ENCODE results near the gene KDM4B.

KDM4B gene

DNA sequence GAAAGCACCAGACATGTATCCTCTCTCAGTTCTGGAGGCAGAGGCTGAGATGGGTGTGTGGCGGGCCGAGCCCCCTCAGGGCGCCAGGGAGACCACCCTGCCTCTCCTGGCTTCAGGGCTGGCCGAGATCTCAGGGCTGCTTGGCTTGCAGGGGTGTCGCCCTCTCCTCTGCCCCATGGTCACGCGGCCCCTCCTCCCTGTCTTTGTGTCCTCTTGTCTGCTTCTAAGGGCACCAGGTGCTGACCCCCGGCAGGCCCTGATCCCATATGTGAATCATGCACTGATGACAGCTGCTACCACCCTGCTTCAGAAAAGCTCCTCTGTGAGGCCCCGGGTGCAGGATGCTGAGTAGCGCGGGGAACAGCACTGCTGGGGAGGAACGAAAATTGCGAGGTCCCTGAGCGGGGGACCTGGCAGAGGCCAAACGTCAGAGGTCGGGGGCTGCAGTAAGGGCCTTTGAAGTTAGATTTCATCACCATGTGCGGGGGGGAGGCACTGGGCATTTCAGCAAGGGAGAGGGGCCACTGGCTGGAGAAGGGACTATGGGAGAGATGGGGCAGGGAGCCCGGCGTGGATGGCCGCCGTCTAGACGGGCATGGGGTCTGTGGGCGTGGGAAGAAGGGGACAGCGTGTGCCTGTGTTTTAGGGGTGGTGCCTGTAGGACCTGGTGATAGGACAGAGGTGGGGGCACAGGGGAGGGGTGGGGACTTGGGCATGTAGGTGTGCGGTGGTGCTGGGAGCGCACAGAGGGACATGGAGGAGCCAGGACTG, 125.2 kb downstream of the KDM4B start:
- DNase-seq, result no peak

DNA sequence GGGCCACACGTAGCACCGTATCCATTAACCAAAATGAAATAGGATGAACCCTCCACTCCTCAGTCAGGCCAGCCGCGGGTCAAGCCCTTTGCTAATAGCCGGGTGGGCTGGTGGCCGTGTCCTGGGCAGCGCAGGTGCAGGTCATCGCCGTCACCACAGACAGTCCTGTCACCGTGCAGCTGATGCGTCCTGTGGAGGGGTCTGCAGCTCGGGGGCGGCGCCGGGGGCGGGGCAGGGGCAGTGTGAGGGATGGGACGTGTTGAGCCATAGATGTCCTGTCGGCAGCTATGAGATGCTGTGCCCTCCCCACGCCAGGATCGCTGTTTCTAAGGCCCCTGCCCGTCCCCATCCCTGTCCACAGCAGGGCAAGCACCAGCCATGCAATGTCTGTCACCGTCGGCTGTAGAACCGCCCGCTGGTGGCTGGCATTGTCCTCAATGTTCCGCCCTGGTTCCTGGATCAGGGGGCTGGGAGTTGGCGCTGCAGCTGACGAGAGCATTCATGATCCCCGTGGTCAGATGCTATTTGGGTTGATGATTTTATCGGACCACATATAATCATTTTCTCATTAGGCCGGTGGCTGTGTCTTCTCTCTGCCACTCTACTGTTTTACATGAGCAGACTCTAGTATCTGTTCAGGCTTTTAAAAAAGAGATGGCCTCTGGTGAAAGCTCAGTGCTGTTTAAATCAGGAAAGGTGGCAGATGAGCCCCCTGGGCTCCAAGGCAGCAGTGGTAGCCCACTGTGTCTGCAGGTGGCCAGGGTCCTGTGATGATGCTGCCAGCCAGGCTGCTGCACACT, 126.1 kb downstream of the KDM4B start:
- no peak for DNase-seq

DNA sequence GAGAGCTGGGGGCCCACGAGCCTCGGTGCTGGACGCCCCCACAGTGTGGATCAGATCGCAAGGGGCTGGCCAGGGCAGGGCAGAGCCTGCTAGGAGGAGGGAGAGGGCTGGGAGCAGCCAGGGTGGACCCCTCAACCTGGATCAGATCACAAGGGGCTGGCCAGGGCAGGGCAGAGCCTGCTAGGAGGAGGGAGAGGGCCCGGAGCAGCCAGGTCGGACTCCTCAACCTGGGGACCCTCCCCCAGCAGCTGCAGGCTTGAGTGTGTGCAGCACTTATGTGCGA, 126.6 kb downstream of the KDM4B start:
- no peak for DNase-seq

DNA sequence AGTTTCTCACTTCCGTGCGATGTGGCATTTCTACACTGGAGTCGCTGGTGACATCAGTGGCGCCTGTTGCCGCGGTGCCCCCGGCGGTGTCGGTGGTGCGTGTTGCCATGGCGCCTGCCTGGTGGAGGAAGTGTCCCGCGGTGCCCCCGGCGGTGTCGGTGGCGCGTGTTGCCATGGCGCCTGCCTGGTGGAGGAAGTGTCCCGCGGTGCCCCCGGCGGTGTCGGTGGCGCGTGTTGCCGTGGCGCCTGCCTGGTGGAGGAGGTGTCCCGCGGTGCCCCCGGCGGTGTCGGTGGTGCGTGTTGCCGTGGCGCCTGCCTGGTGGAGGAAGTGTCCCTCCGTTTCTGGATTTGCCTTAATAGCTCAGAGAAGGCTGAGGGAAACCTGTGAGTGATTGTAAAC, 127.6 kb downstream of the KDM4B start:
- no peak for DNase-seq

DNA sequence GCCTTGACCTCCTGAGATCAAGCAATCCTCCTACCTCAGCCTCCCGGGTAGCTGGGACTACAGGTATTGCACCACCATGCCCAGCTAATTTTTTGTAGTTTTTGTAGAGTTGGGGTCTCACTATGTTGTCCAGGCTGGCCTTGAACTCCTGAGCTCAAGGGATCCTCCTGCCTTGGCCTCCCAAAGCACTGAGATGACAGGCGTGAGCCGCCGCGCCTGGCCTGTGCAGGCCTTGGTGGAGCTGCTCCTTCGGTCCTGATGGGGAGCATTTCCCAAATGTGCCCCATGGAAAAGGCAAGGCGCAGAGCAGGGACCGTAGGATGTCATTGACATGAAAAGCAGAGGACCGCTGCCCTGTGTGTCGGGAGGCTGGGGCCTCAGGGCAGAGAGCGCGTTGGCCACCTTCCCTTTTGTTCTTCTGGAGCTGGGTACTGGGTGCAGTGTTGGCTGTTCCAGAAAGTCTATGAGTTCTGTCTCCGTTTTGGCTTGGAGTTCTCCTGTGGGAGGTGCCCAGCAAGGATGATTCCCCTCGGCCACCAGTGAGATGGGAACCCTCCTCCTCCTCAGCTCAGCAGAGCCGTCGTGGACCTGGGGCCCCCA, 128.5 kb downstream of the KDM4B start:
- no peak for DNase-seq

DNA sequence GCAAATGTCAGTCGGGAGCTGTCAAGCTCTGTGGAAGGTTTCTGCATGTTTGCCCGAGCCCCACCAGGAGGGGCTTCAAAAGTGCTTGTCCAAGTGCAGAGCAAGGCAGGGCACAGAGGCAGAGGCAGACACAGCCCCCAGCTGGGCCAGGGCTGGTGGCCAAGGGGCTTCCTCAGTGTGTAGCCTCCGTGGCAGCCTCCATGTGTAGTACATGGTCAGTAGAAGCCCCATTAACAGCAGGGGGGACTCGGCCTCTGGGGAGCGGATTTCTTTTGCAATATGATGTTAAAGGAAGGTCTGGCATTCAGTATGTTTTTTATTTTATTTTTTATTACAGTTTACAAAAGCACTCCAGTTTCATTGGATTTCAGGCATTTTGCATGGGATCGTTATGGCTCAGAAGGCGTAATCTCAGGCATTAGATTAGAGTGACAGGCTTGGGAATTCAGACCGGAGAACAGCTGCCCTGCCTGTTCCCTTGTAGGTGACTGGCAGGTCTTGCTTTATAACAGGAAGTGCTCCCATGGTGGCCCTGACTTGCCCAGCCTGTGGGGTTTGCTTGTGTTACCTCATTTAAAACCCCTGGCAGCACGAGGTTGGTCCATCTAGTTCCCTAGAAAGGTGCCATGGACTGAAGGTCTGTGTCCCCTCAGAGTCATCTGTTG, 129.2 kb downstream of the KDM4B start:
- DNase-seq, result no peak

DNA sequence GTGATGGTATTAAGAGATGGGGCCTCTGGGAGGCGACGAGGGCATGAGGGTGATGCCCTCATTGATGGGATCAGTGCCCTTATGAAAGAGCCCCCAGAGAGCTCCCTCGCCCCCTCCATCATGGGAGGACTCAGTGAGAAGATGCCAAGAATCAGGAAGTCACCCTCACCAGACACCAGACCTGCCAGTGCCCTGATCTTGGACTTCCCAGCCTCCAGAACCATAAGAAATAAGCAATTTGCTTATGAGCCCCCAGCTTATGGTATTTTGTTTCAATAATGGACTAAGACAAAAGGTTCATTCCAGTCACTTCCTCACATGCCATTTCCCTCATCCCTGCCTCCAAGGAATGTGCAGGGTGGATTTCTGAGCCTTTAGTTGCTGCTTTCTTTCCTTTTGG, 129.7 kb downstream of the KDM4B start:
- DNase-seq, result no peak

DNA sequence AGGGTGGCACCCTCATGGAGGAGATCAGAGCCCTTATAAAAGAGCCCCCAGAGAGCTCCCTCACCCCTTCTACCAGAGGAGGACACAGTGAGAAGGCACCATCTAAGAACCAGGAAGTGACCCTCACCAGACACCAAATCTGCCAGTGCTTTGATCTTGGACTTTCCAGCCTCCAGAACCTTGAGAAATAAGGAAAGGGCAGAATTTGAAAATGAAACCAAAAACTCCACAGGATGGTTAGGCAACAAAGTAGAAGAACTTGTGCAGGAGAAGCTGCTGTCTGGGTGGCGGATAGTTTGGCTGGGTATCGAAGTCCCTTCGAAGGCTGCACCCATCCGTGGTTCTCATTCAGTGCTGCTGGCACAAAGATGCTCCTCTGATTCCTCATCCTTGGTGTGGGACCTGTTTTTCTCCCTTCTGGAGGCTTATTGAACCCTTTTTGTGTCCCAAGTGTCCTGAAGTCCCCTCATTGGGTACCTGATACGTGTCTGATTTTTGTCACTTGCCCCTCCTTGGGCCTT, 130.8 kb downstream of the KDM4B start:
- no peak for DNase-seq

DNA sequence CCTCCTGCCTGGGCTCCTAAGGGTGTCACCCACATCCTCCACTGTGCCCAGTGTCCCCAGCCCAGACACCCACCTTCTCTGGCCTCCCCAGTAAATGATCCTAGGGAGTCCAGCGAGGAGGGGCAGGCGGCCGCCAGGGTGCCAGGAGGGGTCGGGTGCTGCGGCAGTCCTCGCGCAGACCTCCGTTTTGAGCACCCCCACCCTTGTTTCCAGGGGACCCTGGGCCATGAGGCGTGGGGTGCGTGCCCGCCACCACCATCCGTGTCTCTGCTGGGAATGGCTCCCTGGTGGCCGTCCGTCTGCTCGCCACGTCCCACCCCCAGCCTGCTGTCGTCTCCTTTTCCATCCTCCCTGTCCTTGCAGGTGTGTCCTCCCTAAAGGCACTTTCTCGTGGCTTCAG, 133.0 kb downstream of the KDM4B start:
- DNase-seq, result no peak

DNA sequence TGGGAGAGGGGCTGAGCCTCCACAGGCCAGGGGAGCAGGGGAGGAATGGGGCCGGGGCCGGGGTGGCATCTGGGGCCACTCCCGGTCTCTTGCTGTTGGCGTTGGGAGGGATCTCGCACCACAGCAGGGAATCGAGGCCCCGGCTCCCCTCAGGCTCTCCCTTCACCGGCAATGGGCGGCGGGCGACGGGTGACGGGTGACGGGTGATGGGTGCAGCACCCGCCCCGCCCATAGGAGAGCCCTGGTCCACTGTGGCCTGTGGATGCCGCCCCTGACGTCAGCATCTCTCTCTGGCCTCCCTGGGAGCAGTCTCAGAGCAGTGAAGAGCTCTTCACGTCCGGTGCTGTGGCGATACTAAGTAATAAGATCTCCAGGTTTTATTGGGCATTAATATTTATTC, 133.6 kb downstream of the KDM4B start:
- DNase-seq, result no peak

DNA sequence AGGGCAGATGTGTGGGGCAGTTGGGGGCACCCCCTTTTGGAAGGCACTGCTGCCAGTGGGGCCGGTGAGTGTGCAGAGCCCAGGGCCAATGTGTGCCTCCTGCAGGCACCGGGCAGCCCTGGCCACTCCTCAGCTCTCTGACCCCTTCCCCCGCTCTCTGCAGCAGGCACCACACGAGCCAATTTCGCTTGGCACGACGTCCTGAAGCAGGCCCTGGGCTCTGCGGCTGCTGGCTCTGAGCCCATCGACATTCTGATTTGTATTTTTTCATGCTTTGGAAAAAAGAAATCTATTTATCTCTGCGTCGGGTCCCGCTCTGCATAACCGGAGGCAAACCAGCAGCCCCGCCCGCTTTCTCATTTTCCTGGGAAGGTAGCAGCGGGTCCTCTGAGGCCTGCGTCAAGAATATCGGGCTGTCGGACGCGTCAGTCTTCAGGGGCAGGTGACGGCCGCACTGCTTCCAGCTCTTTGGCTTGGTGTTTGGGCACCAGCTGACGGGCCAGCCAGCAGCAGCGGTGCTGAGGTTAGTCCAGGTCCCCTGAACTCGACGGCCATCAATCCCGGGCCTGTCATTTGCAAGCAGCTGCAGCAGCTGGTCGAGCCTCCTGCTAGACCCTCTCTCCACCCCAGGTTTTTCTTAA, 134.3 kb downstream of the KDM4B start:
- DNase-seq, result no peak

DNA sequence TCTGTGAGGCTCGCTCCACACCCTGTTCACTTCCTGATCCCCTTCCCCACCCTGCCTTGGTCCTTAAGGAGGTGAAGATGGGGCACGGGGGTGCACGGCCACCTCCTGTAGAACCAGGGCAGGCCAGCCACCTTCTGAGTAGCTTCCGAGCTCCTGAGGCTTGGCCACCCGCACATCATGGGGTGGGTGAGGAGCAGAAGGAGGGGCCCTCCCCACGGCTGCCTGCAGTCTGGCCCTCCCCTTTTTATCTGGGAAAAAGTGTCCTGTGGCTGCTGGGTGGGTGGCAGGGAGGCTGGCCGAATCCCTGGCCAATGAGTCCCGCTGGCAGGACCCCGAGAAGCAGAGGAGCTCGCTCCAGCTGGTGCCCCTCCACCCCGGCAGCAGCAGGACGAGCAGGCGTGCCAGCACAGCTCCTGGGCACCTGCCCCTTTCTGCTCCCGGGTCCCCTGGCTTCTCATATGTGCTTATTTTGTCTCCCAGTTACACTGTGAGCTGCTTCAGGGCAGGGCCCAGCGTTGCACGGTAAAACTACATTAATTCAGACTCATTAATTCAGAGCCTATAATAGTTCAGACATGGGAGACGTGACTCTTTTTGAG, 135.0 kb downstream of the KDM4B start:
- DNase-seq, result no peak

DNA sequence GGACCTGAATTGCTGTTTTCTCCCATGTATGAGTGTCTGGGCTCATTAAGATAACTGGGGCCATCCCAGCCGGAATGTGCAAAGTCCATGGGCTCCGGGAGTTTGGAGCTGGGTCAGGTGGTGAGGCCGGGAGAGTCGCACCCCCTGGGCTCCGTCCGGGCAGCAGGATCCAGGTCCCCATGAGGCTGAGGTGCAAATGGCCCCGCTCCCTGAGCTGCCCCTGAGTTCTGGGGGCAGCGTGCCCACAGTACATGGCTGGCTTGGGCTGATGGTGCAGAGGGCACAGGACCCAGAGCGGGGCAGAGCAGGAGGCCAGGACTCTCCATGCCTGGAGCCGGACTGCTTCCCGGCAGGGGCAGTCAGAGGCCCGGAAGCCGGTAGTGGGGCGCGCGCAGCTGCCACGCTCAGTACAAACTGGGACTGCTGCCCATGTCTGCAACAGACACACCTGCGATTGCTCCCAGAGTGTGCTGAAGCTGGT, 136.0 kb downstream of the KDM4B start:
- no peak for DNase-seq

DNA sequence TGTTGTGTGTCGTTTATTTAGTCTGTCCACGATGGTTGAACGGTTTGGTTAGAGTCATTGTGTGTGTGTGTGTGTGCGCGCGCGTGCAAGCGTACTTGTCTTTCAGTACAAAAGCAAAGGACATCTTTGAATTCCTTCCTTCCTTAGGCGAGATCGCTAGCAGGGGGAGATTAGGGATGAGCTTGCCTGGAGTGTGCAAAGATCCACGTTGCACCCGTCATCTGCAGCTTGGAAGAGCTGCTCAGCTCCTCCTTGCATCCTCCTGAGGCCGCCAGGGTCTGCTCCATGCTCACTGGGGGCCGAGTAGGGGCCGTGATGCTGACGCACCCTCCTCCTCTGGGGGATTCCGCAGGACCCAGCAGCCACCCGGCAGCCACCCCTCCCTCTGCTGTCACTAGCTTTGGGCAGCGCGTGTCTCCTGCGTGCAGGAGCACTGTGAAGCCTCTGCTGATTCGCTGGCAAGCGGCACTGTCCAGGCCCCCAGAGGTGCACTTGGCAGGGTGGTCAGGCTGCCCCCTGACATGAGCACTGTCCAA, 137.3 kb downstream of the KDM4B start:
- DNase-seq, result no peak

DNA sequence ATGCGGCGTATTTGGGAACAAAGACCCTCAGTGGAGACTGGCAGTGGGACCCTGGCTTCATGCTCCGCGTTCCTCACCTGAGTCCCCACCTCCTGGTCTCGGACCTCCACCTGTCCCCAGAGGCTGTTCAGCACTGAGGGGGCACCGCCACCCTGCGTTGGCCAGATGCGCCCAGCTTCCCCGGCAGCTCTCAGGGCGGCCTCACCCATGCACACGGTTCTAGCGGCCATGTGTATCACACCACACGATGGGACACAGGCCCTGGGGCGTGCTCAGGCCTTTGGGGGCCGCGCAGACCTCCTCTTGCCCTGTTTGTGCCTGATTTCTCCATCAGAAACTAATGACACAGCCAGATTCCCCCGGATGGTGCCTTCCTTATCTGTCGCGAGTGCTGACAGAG, 138.1 kb downstream of the KDM4B start:
- no peak for DNase-seq

DNA sequence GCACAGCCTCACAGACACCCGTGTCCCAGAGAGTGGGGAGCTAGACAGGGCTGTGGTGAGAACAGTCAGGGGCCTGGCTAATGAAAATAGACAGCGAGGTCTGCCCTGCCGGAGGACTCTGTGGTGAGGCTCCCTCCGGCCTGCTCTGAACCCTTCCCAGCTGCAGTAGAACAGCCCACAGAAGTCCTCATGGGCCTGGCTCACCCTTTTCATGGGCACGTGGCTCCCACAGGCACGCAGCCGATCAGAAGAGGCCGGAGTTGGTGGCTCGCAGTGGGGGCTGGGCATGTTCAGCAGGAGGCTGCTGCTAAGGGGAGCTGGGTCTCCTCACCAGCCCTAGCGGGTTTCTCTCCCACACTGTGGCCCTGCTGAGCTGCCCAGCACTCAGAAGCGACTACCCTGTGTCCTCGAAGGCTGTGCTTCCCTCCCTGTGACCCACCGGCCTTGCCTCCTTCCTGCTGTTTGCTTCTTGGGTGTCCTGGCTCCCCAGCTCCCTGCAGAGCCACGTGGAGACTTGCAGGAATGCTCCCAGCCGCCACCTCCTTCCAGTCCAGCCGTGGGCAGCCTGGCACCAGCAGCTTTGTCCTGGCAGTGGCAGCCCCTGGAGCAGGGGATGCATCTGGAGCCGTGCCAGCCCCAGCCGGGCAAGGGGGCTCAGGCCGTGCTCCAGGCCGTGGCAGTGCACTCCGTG, 138.7 kb downstream of the KDM4B start:
- no peak for DNase-seq

DNA sequence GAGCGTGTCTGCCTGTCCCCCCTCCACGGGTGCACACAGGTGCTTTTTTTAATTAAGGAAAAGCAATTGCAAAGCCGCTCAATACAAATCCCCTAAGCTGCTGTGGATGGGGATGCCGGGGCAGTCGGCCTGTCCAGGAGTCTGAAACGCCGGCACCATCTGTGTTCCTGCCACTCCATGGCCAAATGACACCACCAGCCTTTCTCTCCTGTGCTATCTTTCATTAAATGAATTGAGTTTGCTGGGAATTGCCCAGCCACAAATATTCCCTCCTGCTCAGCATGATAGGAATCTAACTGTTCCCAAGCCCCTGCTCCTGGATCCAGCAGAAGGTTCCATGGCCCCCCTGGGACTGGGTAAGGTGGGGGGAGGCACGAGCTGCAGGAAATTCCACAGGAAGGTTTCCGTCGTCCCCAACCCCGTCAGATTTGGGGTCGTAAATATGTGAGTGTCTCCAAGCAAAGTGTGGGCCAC, 139.2 kb downstream of the KDM4B start:
- no peak for DNase-seq

DNA sequence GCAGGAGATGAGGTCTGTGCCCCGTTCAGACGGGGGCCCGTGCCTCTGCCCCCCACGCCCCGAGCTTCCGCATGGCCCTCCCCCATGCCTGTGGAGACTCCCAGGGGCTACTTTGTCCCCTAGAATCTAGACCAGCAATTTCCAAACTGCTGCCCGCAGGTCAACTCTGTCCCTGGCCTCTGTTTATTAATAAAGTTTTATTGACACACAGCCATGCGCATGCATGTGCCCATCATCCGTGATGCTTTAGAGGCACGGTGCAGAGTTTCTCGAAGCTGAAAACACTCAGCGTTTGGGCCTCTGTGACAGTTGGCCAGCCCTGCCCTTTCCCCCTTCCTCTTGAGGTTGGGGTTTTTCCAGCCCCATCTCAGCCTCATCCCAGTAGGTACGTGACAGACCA, 140.0 kb downstream of the KDM4B start:
- no peak for DNase-seq

DNA sequence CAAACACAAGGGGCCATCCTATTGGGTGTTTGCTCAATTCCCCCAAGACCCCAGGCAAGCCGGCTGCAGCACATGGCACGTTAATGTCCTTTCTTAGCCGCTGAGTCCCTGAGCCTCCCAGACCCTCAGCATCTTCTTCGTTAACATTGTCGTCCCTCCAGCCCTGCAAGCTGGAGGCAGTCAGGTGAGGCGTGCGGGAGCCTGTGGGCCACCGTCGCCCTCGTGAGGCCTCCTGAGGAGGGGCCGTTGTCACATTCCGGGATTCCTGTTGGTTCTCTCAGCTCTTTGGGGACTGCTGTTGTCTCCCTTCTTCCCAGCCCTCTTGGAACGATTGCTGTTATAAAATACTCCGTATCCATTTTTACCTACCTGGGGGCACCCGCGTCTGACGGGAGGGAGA, 140.6 kb downstream of the KDM4B start:
- DNase-seq, result no peak

DNA sequence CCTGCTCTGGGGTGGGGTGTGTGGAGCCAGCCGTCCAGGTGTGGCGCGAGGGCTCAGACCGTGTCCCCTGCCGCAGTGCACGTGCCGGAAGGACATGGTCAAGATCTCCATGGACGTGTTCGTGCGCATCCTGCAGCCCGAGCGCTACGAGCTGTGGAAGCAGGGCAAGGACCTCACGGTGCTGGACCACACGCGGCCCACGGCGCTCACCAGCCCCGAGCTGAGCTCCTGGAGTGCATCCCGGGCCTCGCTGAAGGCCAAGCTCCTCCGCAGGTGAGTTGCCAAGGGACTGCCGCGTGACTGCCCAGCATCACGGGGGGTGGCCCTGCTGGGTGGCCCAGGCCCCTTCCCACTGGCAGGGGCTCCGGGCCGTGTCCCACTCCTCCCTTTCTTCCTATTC, 141.6 kb downstream of the KDM4B start:
- no peak for DNase-seq

DNA sequence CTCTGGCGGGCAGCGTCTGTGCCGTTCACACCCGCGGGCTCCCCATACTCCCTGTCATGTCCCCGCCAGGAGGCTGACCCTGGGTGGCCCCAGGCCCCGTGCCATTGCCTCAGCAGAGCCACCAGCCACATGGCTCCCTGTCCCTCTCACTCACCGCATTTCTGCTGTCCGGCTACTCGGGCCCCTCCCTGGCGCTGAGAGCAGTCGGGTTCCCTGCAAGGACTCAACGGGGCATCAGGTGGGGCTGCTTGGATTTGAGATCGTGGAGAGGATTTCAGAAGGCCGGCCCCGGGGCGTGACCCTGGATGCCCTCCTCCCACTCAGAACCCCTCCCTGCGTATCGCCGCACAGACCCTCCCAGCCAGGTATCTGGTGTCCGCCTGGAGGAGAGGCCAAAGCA, 142.1 kb downstream of the KDM4B start:
- no peak for DNase-seq

Data from activated CD4-positive, alpha-beta T cell treated with anti-CD3 and anti-CD28 coated beads, Interleukin-10, Interleukin-2, amounts not matched to agents 100 ng/mL and 50 ng/mL, durations not matched to agents 16 hours and 8 hours (primary cell).